ENCODE measurements around the gene TACR1.

DNA sequence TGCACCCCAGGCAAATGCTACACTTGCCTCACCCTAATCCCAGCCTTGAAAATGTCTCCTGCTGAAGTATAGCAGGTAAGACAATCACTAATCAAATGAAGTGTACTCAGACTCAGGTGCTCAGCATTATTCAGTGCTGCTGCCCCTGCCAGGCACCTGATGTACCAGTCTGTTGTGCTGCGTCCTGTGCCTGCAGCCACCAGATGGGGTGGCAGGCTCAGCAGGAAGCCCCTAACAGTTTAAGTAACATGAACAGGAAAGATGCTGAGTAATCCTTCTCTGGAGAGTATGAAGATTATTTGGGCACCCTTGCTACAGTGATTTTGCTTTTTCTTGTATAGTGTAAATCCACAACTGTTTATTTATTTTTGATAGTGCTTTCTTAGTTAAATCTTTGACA is 69.1 kb downstream of the TACR1 start:
- TF ChIP-seq POLR2AphosphoS5 (IDR thresholded peaks at IDR 0.05), result no peak
- no peak for TF ChIP-seq POLR2A (IDR thresholded peaks at IDR 0.05)
- TF ChIP-seq, protein P1, sequence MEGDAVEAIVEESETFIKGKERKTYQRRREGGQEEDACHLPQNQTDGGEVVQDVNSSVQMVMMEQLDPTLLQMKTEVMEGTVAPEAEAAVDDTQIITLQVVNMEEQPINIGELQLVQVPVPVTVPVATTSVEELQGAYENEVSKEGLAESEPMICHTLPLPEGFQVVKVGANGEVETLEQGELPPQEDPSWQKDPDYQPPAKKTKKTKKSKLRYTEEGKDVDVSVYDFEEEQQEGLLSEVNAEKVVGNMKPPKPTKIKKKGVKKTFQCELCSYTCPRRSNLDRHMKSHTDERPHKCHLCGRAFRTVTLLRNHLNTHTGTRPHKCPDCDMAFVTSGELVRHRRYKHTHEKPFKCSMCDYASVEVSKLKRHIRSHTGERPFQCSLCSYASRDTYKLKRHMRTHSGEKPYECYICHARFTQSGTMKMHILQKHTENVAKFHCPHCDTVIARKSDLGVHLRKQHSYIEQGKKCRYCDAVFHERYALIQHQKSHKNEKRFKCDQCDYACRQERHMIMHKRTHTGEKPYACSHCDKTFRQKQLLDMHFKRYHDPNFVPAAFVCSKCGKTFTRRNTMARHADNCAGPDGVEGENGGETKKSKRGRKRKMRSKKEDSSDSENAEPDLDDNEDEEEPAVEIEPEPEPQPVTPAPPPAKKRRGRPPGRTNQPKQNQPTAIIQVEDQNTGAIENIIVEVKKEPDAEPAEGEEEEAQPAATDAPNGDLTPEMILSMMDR (IDR thresholded peaks at IDR 0.05), result no peak
- no peak for TF ChIP-seq EP300 (IDR thresholded peaks at IDR 0.05; ENCODE audit: low read depth)
